SK-N-SH treated with all-trans-retinoic acid at 6 μM for 48 hours (cell line): ENCODE measurements around the gene IRGQ.
A peak's percentile ranks its signal among the peaks of the same experiment; 100 is the strongest.

Source experiments
- ATAC-seq: fragments of 200-7000 bp; cut with Tn5 transposase; 3 replicates; pipeline ENCODE4 v1.9.1; 2020; ENCODE audit warnings: mild to moderate bottlenecking, moderate library complexity
- CREB5 ChIP-seq: fragments of 250-450 bp; sonication (Bioruptor Pico); IDR thresholded peaks from 2 replicates; pipeline ENCODE4 v1.5.1; 2020; ENCODE audit warnings: low read depth, mild to moderate bottlenecking, moderate library complexity
- CSDC2 ChIP-seq: fragments of 250-450 bp; sonication (Bioruptor Pico); IDR thresholded peaks from 2 replicates; pipeline ENCODE4 v1.5.0; 2020; ENCODE audit warnings: mild to moderate bottlenecking, moderate library complexity
- CSRNP3 ChIP-seq: fragments of 250-450 bp; sonication (Bioruptor Pico); IDR thresholded peaks from 2 replicates; pipeline ENCODE4 v1.5.1; 2021; ENCODE audit warnings: mild to moderate bottlenecking, moderate library complexity
- ESRRG ChIP-seq: fragments of 250-450 bp; sonication (Bioruptor Pico); IDR thresholded peaks from 2 replicates; pipeline ENCODE4 v1.6.1; 2021; ENCODE audit warnings: mild to moderate bottlenecking
- ISL1 ChIP-seq: fragments of 250-450 bp; sonication (Bioruptor Pico); IDR thresholded peaks from 2 replicates; pipeline ENCODE4 v2.1.2; 2022; ENCODE audit warnings: mild to moderate bottlenecking, moderate library complexity
- OSR1 ChIP-seq: fragments of 250-450 bp; sonication (Bioruptor Pico); IDR thresholded peaks from 2 replicates; pipeline ENCODE4 v1.8.0; 2022; ENCODE audit warnings: moderate library complexity, mild to moderate bottlenecking, inconsistent platforms
- PATZ1 ChIP-seq: fragments of 250-450 bp; sonication (Bioruptor Pico); IDR thresholded peaks from 2 replicates; pipeline ENCODE4 v1.8.0; 2020; ENCODE audit warnings: mild to moderate bottlenecking, moderate library complexity, borderline replicate concordance
- POU6F1 ChIP-seq: fragments of 250-450 bp; sonication (Bioruptor Pico); IDR thresholded peaks from 2 replicates; pipeline ENCODE4 v1.8.0; 2021; ENCODE audit warnings: low read depth, mild to moderate bottlenecking, moderate library complexity, borderline replicate concordance
- PPARA ChIP-seq: fragments of 250-450 bp; sonication (Bioruptor Pico); IDR thresholded peaks from 2 replicates; pipeline ENCODE4 v1.5.0; 2020; ENCODE audit warnings: mild to moderate bottlenecking, borderline replicate concordance
- RARB ChIP-seq: fragments of 250-450 bp; sonication (Bioruptor Pico); IDR thresholded peaks from 2 replicates; pipeline ENCODE4 v1.8.0; 2021; ENCODE audit warnings: mild to moderate bottlenecking, moderate library complexity
- SNAI2 ChIP-seq: fragments of 250-450 bp; sonication (Bioruptor Pico); IDR thresholded peaks from 2 replicates; pipeline ENCODE4 v1.5.0; 2020; ENCODE audit warnings: mild to moderate bottlenecking, moderate library complexity
- TCF4 ChIP-seq: fragments of 250-450 bp; sonication (Bioruptor Pico); IDR thresholded peaks from 2 replicates; pipeline ENCODE4 v1.8.0; 2021; ENCODE audit warnings: mild to moderate bottlenecking, moderate library complexity, borderline replicate concordance
- TOX ChIP-seq: fragments of 250-450 bp; sonication (Bioruptor Pico); IDR thresholded peaks from 2 replicates; pipeline ENCODE4 v1.8.0; 2021; ENCODE audit warnings: mild to moderate bottlenecking, moderate library complexity, borderline replicate concordance
- TSHZ2 ChIP-seq: fragments of 250-450 bp; sonication (Bioruptor Pico); IDR thresholded peaks from 2 replicates; pipeline ENCODE4 v1.5.0; 2020; ENCODE audit warnings: mild to moderate bottlenecking, moderate library complexity
- ZC3H10 ChIP-seq: fragments of 250-450 bp; sonication (Bioruptor Pico); IDR thresholded peaks from 2 replicates; pipeline ENCODE4 v1.5.1; 2021; ENCODE audit warnings: mild to moderate bottlenecking, moderate library complexity
- ZFP3 ChIP-seq: fragments of 250-450 bp; sonication (Bioruptor Pico); IDR thresholded peaks from 2 replicates; pipeline ENCODE4 v1.5.0; 2020; ENCODE audit warnings: mild to moderate bottlenecking, moderate library complexity
- ZFP30 ChIP-seq: fragments of 450-650 bp; formaldehyde crosslinking; IDR thresholded peaks from 2 replicates; pipeline ENCODE4 v1.5.0; 2022; ENCODE audit warnings: mild to moderate bottlenecking, moderate library complexity
- ZNF565 ChIP-seq: fragments of 450-650 bp; formaldehyde crosslinking; conservative IDR thresholded peaks from 2 replicates; pipeline ENCODE4 v1.5.0; 2020; ENCODE audit warnings: low read depth, mild to moderate bottlenecking, moderate library complexity
- ZNF70 ChIP-seq: fragments of 450-650 bp; formaldehyde crosslinking; IDR thresholded peaks from 2 replicates; pipeline ENCODE4 v1.5.0; 2020; ENCODE audit warnings: mild to moderate bottlenecking, moderate library complexity

Gene IRGQ

GRCh38 chr19:43578787-43579186, 17.1 kb downstream of the IRGQ start:
- TF ChIP-seq RARB (no peak), CSRNP3 (CRISPR knock-in tag) (no peak), ZC3H10 (CRISPR knock-in tag) (no peak), SNAI2 (CRISPR knock-in tag) (no peak), TCF4 (no peak), OSR1 (no peak), ISL1 (CRISPR knock-in tag) (no peak)
- ATAC-seq: no peak

- no peak for TF ChIP-seq ZNF565 (CRISPR knock-in tag)
- no peak for TF ChIP-seq TOX (CRISPR knock-in tag)
- no peak for TF ChIP-seq TSHZ2 (CRISPR knock-in tag)
- no peak for TF ChIP-seq CSRNP3 (CRISPR knock-in tag)
- TF ChIP-seq OSR1: no peak
- TF ChIP-seq ZC3H10 (CRISPR knock-in tag): no peak
- TF ChIP-seq ISL1 (CRISPR knock-in tag): no peak
- TF ChIP-seq PATZ1: no peak
- no peak for TF ChIP-seq ZFP30 (CRISPR knock-in tag)
- no peak for TF ChIP-seq RARB
- TF ChIP-seq ZNF70 (CRISPR knock-in tag): no peak
- no peak for TF ChIP-seq SNAI2 (CRISPR knock-in tag)
- TF ChIP-seq PPARA (CRISPR knock-in tag): no peak
- no peak for TF ChIP-seq ZFP3
- TF ChIP-seq CSDC2 (CRISPR knock-in tag): no peak
- TF ChIP-seq TCF4: no peak
- no peak for TF ChIP-seq POU6F1 (CRISPR knock-in tag)
- no peak for TF ChIP-seq ESRRG (CRISPR knock-in tag)
- TF ChIP-seq CREB5 (CRISPR knock-in tag): no peak
- TF ChIP-seq, all 23 proteins: peak for 0
- ATAC-seq: peak; percentile 2; the same call in 2 of the 3 replicates
These were observed 19.7 kb downstream of the IRGQ start for GRCh38 chr19:43575955-43576878.
